ENCODE results near the gene GALNT10.

- TF ChIP-seq CTCF (IDR thresholded peaks at IDR 0.05; ENCODE audit: insufficient read depth, low read depth, low read length), result no peak
- no peak for TF ChIP-seq EZH2 (IDR thresholded peaks at IDR 0.05; ENCODE audit: insufficient read depth, low read length)
Observed at GRCh38 chr5:154319736-154320135, 129.2 kb downstream of the GALNT10 start.
